NCI-H128 (cell line): ENCODE measurements around the gene ECE2.
"Not testable (repeated sequence)": the region's sequence is repeated elsewhere in the genome, so short reads cannot be mapped to it uniquely, and the experiment has no call there.

ENCODE experiments used
- DNase-seq: peaks from one replicate; lab custom pipeline; 2025; ENCODE audit not compliant: unreplicated experiment; lab: John Stamatoyannopoulos, UW

Gene ECE2

DNA sequence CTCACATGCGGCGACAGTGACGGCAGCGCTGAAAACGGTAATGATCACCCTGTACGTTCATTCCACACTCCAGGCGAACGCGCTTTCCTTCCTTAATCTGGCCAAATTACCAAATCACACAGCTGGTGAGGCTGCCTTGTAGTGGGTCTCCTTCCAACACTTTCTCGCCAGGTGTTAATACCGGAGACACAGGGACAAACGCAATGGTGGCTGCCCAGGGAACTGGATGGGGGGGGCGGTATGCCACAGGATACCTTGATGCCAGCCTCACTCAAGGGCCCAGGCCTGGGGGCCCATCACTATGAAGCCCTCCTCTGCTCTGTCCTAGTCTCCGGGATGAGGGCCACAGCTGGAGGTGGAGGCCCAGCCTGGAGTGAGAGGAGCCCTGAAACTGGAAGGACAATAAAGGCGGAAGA is 13.1 kb upstream of the ECE2 start:
- DNase-seq, result no peak

GRCh38 chr3:184267249-184267648 is 8.6 kb upstream of the ECE2 start:
- not testable (repeated sequence) for DNase-seq

DNA sequence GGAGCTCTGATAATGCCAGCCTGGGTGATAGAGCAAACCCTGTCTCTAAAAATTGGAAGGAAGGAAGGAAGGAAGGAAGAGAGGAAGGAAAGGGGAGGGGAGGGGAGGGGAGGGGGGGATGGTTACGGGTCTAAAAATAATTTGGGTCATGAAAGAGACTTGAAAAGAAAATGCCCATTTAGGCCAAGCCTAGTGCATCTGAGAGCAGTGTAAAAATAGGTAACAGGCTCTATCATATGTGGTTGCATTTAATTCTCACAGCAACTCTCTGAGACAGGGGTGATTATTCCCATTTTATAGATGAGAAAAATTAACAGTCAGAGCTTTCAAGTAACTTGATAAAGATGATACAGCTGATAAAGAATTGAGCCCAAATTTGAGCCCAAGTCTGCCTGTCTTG is 3.6 kb upstream of the ECE2 start:
- DNase-seq, result no peak

GRCh38 chr3:184275381-184275701 is 481 bp upstream of the ECE2 start:
- DNase-seq, result no peak

DNA sequence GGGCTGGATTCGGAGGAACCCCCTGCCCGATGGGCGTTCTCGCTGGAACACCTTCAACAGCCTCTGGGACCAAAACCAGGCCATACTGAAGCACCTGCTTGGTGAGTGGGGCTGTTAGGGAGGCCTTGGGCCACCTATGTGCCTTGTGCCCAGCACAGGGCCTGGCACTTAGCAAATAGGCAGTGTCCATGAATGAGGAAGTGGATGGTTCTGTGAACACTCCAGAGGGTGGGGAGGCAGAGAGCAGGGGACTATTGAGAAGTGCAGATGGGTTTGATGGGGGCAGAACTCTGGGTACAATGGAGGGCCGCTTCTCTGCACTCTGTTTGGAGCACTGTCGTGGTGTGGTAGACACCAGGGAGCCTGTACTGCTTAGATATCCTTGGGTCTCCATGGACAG is 1.5 kb downstream of the ECE2 start:
- DNase-seq, result no peak

DNA sequence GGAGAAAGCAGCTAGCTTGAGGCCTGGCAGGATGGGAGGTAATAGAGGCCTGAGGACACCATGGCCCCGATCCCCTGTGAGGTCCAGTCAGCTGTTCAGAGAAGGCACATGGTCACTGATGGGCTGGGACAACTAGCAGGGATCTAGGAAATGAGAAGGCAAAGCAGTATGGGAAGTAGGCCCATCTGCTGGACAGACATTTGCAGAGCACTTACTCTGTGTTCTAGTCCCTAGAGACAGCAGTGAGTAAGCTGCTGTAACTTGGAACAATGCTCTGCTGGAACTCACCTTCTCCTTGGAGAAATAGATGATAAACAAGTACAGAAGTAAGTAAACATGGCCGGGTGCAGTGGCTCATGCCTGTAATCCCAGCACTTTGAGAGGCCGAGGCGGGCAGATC is 7.1 kb downstream of the ECE2 start:
- no peak for DNase-seq

DNA sequence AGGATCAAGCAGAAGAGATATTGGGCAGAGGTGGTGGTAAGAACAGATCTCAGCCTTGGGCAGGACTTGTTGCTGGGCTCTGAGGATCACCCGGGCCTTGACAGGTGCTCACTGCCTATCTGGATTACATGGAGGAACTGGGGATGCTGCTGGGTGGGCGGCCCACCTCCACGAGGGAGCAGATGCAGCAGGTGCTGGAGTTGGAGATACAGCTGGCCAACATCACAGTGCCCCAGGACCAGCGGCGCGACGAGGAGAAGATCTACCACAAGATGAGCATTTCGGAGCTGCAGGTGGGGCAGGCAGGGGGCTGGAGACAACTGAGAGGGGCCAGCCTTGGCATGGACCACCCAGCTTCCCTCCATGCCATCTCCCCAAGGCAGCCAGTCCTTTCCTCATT is 7.9 kb downstream of the ECE2 start:
- no peak for DNase-seq

DNA sequence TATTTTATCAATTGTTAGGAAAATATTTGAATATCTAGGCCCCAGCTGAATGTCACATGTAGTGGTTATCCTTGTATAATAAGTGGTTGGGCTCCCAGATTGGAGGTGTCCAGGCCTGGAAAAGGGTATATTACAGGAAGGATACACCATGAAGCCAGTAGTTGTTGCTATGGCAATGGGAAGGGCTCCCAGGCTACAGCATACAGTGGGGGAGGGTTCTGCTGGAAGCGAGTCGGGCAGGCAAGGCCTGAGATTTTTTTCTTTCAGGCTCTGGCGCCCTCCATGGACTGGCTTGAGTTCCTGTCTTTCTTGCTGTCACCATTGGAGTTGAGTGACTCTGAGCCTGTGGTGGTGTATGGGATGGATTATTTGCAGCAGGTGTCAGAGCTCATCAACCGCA is 8.9 kb downstream of the ECE2 start:
- peak; percentile 71 for DNase-seq

DNA sequence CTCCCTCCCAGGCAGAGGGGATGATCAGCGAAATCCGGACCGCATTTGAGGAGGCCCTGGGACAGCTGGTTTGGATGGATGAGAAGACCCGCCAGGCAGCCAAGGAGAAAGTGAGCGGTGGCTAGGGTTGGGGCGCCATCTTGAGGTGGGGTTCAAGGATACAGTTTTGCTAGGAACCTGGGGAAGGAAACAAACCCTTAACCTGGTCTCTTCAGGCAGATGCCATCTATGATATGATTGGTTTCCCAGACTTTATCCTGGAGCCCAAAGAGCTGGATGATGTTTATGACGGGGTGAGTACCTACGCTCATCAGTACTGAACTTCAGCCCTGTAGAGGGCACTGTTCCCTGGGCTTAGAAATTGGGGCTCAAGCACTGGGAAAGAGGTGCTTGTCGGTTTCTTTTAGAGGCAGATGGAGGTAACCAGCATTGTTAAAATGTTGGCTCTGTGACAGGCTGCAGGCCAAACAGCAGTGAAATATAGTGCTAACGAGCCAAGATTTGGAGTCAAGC is 13.7 kb downstream of the ECE2 start:
- DNase-seq, result peak; percentile 43

DNA sequence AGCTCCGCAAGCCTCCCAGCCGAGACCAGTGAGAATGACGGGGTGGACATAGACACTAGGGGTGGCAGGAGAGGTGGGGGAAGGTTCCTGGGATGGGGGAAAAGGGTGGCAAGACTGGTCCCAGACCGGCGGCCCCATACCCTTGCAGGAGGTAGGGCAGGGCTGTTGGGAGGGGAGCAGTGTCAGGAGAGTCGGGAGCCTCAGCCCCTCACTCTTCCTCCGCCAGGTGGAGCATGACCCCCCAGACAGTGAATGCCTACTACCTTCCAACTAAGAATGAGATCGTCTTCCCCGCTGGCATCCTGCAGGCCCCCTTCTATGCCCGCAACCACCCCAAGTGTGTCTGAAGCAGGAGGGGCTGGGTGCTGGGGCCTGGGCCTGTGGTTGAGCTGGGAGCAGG is 14.5 kb downstream of the ECE2 start:
- DNase-seq, result no peak

DNA sequence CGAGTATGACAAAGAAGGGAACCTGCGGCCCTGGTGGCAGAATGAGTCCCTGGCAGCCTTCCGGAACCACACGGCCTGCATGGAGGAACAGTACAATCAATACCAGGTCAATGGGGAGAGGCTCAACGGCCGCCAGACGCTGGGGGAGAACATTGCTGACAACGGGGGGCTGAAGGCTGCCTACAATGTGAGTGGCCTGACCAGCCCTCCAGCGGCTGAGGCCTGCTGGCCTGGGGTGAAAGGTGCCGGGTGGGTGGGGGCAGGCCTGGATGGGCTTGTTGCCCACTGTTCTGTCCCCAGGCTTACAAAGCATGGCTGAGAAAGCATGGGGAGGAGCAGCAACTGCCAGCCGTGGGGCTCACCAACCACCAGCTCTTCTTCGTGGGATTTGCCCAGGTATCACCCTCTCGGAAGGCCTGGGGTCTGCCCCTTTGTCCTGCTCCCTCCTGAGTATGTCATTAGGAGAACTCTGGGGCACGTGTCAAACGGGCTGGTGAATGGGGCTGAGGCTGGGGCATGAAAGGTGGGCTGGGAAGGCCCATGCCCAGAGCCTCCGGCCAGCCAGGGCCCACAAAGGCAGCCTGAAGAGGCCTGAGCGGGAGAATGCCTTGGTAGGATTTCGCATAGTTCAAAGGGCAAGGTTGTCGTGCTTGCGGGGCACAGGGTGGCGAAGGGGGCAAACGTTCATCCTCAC is 15.4 kb downstream of the ECE2 start:
- no peak for DNase-seq

DNA sequence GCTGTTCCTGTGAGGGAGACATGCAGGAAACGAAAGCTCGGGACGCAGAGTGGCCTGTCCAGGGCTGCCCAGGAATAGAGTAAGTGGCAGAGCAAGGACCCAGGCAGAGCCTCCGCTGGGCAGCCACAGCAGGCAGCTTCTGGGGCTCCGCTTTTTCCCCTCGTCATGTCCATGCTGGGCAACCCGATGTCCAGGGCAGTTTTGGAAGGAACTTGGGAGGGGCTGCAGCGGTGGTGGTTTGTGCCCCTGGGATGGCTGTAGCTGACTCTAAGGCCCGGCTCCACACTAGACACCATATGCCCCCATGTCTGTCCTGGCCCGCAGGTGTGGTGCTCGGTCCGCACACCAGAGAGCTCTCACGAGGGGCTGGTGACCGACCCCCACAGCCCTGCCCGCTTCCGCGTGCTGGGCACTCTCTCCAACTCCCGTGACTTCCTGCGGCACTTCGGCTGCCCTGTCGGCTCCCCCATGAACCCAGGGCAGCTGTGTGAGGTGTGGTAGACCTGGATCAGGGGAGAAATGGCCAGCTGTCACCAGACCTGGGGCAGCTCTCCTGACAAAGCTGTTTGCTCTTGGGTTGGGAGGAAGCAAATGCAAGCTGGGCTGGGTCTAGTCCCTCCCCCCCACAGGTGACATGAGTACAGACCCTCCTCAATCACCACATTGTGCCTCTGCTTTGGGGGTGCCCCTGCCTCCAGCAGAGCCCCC is 16.1 kb downstream of the ECE2 start:
- no peak for DNase-seq

GRCh38 chr3:184295771-184296170 is 19.9 kb downstream of the ECE2 start:
- no peak for DNase-seq

- no peak for DNase-seq
Observed at GRCh38 chr3:184296616-184297015, 20.8 kb downstream of the ECE2 start.

- peak; percentile 90 for DNase-seq
Observed at GRCh38 chr3:184298759-184299487, 23.1 kb downstream of the ECE2 start, which contains the start of gene PSMD2. TSS of gene PSMD2 (plus strand) at chr3:184299241. CDS start at chr3:184299267, 26 bp downstream.

GRCh38 chr3:184299488-184300377 is 23.9 kb downstream of the ECE2 start:
- no peak for DNase-seq

DNA sequence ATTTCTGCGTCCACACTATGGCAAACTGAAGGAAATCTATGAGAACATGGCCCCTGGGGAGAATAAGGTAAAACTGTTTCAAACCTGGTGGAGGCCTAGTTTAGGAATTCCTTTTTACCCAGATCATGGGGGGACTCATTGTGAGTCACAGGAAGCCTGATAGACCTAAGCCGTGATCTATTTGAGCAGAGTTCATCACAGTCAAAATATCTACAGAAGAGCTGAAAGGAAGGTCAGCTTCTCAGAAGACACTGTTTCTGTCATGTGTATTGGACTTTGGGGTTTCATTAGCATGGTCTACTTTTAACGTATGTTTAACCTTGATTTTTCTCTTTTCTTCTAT is 24.5 kb downstream of the ECE2 start:
- DNase-seq, result no peak

- DNase-seq, result no peak
Observed at GRCh38 chr3:184305577-184305976, 29.8 kb downstream of the ECE2 start.

GRCh38 chr3:184306341-184306972 is 30.6 kb downstream of the ECE2 start:
- DNase-seq, result no peak

DNA sequence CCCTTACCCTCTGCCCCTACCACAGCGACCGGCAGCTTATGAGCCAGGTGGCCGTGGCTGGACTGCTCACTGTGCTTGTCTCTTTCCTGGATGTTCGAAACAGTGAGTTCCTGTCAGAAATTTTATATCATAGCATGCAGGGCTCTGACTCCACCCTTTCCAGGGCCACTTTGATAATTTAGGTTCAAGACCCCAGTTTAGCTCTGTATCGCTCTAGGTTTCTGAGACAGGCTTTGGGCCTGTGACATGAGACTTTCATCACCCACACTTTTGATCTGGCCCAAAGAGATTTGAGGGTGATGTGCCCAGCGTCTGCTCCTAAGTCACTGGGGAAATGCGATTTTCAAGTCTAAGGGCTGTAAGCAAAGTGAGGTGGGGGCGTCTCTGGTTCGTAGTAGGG is 32.1 kb downstream of the ECE2 start:
- no peak for DNase-seq

GRCh38 chr3:184308744-184309143 is 32.9 kb downstream of the ECE2 start:
- DNase-seq, result no peak
